Measurements from ENCODE around the gene FANCD2OS.

DNA sequence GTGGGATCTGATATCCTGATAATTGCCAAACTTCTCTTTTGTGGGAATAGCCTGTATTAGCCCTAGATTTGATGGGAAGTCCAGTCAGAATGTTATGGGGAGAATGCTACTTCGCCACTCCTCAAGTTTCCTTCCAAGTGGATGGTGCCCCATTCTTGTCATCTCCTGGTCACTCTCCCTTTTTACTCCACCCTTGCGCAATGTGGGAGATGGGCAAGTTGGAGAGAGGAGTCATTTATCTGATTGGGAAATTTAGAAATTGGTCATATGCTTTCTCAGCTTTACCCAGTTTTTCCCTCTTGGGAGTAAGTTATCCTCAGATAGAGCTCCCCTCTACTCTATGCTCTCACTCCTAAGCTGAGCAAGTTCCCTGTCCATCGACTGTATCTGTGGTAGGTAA lies 14.4 kb downstream of the FANCD2OS start:
- no peak for TF ChIP-seq OSR1 (CRISPR knock-in tag; IDR thresholded peaks at IDR 0.05)
- no peak for TF ChIP-seq ESRRG (CRISPR knock-in tag; IDR thresholded peaks at IDR 0.05)
- TF ChIP-seq, protein P1, sequence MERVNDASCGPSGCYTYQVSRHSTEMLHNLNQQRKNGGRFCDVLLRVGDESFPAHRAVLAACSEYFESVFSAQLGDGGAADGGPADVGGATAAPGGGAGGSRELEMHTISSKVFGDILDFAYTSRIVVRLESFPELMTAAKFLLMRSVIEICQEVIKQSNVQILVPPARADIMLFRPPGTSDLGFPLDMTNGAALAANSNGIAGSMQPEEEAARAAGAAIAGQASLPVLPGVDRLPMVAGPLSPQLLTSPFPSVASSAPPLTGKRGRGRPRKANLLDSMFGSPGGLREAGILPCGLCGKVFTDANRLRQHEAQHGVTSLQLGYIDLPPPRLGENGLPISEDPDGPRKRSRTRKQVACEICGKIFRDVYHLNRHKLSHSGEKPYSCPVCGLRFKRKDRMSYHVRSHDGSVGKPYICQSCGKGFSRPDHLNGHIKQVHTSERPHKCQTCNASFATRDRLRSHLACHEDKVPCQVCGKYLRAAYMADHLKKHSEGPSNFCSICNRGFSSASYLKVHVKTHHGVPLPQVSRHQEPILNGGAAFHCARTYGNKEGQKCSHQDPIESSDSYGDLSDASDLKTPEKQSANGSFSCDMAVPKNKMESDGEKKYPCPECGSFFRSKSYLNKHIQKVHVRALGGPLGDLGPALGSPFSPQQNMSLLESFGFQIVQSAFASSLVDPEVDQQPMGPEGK (CRISPR knock-in tag; IDR thresholded peaks at IDR 0.05; ENCODE audit: borderline replicate concordance) = no peak
- no peak for TF ChIP-seq ARNTL (CRISPR knock-in tag; IDR thresholded peaks at IDR 0.05; ENCODE audit: borderline replicate concordance, low read depth)
- TF ChIP-seq, protein P2, sequence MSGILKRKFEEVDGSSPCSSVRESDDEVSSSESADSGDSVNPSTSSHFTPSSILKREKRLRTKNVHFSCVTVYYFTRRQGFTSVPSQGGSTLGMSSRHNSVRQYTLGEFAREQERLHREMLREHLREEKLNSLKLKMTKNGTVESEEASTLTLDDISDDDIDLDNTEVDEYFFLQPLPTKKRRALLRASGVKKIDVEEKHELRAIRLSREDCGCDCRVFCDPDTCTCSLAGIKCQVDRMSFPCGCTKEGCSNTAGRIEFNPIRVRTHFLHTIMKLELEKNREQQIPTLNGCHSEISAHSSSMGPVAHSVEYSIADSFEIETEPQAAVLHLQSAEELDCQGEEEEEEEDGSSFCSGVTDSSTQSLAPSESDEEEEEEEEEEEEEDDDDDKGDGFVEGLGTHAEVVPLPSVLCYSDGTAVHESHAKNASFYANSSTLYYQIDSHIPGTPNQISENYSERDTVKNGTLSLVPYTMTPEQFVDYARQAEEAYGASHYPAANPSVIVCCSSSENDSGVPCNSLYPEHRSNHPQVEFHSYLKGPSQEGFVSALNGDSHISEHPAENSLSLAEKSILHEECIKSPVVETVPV (CRISPR knock-in tag; IDR thresholded peaks at IDR 0.05) = no peak
- TF ChIP-seq, protein P3, sequence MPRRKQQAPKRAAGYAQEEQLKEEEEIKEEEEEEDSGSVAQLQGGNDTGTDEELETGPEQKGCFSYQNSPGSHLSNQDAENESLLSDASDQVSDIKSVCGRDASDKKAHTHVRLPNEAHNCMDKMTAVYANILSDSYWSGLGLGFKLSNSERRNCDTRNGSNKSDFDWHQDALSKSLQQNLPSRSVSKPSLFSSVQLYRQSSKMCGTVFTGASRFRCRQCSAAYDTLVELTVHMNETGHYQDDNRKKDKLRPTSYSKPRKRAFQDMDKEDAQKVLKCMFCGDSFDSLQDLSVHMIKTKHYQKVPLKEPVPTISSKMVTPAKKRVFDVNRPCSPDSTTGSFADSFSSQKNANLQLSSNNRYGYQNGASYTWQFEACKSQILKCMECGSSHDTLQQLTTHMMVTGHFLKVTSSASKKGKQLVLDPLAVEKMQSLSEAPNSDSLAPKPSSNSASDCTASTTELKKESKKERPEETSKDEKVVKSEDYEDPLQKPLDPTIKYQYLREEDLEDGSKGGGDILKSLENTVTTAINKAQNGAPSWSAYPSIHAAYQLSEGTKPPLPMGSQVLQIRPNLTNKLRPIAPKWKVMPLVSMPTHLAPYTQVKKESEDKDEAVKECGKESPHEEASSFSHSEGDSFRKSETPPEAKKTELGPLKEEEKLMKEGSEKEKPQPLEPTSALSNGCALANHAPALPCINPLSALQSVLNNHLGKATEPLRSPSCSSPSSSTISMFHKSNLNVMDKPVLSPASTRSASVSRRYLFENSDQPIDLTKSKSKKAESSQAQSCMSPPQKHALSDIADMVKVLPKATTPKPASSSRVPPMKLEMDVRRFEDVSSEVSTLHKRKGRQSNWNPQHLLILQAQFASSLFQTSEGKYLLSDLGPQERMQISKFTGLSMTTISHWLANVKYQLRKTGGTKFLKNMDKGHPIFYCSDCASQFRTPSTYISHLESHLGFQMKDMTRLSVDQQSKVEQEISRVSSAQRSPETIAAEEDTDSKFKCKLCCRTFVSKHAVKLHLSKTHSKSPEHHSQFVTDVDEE (CRISPR knock-in tag; IDR thresholded peaks at IDR 0.05) = no peak
- TF ChIP-seq, protein P4, sequence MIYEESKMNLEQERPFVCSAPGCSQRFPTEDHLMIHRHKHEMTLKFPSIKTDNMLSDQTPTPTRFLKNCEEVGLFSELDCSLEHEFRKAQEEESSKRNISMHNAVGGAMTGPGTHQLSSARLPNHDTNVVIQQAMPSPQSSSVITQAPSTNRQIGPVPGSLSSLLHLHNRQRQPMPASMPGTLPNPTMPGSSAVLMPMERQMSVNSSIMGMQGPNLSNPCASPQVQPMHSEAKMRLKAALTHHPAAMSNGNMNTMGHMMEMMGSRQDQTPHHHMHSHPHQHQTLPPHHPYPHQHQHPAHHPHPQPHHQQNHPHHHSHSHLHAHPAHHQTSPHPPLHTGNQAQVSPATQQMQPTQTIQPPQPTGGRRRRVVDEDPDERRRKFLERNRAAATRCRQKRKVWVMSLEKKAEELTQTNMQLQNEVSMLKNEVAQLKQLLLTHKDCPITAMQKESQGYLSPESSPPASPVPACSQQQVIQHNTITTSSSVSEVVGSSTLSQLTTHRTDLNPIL (CRISPR knock-in tag; IDR thresholded peaks at IDR 0.05; ENCODE audit: low read depth) = no peak
- TF ChIP-seq ZNF8 (CRISPR knock-in tag; IDR thresholded peaks at IDR 0.05) = no peak
